Loucy (cell line): ENCODE measurements around the gene TMEM132A.
"Not testable (repeated sequence)": the region's sequence is repeated elsewhere in the genome, so short reads cannot be mapped to it uniquely, and the experiment has no call there.

Source experiments
- H2AFZ ChIP-seq: fragments of 200-600 bp; sonication (generic); 2 replicates; pipeline ENCODE4 v1.6.0; 2016; ENCODE audit warnings: antibody characterized with exemption, mild to moderate bottlenecking, low read length, moderate library complexity
- H3F3A ChIP-seq: fragments of 200-600 bp; 2 replicates; pipeline ENCODE4 v1.6.0; 2016; ENCODE audit warnings: antibody characterized with exemption, low read depth, mild to moderate bottlenecking
- H3K27me3 ChIP-seq: fragments of 200-600 bp; sonication (generic); 2 replicates; pipeline ENCODE4 v1.6.1; 2014; ENCODE audit warnings: low read length, mild to moderate bottlenecking; ENCODE audit not compliant: insufficient read depth, poor library complexity, severe bottlenecking
- H3K36me3 ChIP-seq: fragments of 200-600 bp; sonication (generic); 2 replicates; pipeline ENCODE4 v1.6.1; 2016; ENCODE audit warnings: low read length; ENCODE audit not compliant: insufficient read depth
- H3K4me1 ChIP-seq: fragments of 200-600 bp; sonication (generic); 2 replicates; pipeline ENCODE4 v1.5.1; 2014; ENCODE audit warnings: low read length, mild to moderate bottlenecking; ENCODE audit not compliant: insufficient read depth, poor library complexity, severe bottlenecking
- H3K4me2 ChIP-seq: fragments of 200-600 bp; sonication (generic); 2 replicates; pipeline ENCODE4 v1.6.0; 2014; ENCODE audit warnings: antibody characterized with exemption, low read length, low read depth, mild to moderate bottlenecking; ENCODE audit not compliant: poor library complexity, severe bottlenecking
- H3K4me3 ChIP-seq: fragments of 200-600 bp; sonication (generic); 2 replicates; pipeline ENCODE4 v1.5.1; 2014; ENCODE audit warnings: low read length, mild to moderate bottlenecking, mixed read lengths; ENCODE audit not compliant: poor library complexity, severe bottlenecking
- H3K79me2 ChIP-seq: fragments of 200-600 bp; sonication (generic); 2 replicates; pipeline ENCODE4 v1.6.1; 2014; ENCODE audit warnings: low read length; ENCODE audit not compliant: insufficient read depth
- H3K9ac ChIP-seq: fragments of 200-600 bp; sonication (generic); 2 replicates; pipeline ENCODE4 v1.6.0; 2014; ENCODE audit warnings: mild to moderate bottlenecking, low read depth, low read length, moderate library complexity; ENCODE audit not compliant: poor library complexity, severe bottlenecking
- H3K9me2 ChIP-seq: fragments of 200-600 bp; sonication (generic); replicated peaks from 2 replicates; pipeline ENCODE4 v1.6.1; 2016; ENCODE audit warnings: low read depth, low read length, mixed read lengths
- H3K9me3 ChIP-seq: fragments of 200-600 bp; sonication (generic); 2 replicates; pipeline ENCODE4 v1.6.1; 2014; ENCODE audit warnings: mild to moderate bottlenecking, antibody characterized with exemption, low read length, low read depth; ENCODE audit not compliant: insufficient read depth
- H4K20me1 ChIP-seq: fragments of 200-600 bp; sonication (generic); 2 replicates; pipeline ENCODE4 v1.6.0; 2014; ENCODE audit warnings: antibody characterized with exemption, low read length, mild to moderate bottlenecking; ENCODE audit not compliant: insufficient read depth, poor library complexity, severe bottlenecking
- EZH2phosphoT487 ChIP-seq: fragments of 200-600 bp; IDR thresholded peaks from 2 replicates; pipeline ENCODE4 v1.6.1; 2018; ENCODE audit warnings: antibody characterized with exemption, mild to moderate bottlenecking, moderate library complexity, borderline replicate concordance
- TF ChIP-seq, protein P1 (sequence below): fragments of 200-600 bp; sonication (generic); conservative IDR thresholded peaks from 2 replicates; pipeline ENCODE4 v1.5.1; 2014; ENCODE audit warnings: mild to moderate bottlenecking, antibody characterized with exemption, low read length

TMEM132A gene

DNA sequence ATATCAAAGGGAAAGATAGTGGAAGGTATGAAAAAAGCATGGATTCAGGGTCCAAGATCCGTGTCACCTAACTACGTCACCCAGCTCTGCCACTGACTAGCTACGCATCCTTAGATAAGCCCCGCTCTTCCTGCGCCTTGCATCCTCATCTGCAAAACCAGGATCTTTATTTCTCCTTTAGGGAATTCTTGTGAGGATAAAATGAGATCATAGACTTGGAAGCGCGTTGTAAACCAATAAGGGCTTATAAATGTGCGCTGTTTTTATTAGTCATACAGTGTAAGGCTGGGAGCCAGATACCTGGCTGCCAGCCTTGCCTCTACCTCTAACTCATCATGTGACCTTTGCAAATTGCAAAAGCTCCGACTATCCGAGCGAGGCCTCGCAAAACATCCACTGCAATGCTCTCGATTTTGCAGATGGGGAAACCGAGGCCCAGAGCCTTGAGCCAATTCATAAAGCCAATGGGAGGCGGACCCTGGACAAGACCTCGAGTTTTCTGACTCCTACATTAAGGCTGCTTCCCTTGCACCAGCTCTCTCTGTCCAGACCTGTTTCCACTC lies 18.6 kb upstream of the TMEM132A start:
- H3F3A ChIP-seq: no peaks in the 10 kb centered on the region
- peaks cover 38% of the 10 kb centered on the region for H3K4me1 ChIP-seq
- peak overlapping the region; percentile 98 for H3K9ac ChIP-seq
- no peaks in the 10 kb centered on the region for H3K27me3 ChIP-seq
- peaks cover 28% of the 10 kb centered on the region; the same call in 1 of the 2 replicates for H3K36me3 ChIP-seq
- peak overlapping the region; percentile 100 for H3K4me2 ChIP-seq
- H4K20me1 ChIP-seq: peaks cover 37% of the 10 kb centered on the region
- TF ChIP-seq, protein P1, sequence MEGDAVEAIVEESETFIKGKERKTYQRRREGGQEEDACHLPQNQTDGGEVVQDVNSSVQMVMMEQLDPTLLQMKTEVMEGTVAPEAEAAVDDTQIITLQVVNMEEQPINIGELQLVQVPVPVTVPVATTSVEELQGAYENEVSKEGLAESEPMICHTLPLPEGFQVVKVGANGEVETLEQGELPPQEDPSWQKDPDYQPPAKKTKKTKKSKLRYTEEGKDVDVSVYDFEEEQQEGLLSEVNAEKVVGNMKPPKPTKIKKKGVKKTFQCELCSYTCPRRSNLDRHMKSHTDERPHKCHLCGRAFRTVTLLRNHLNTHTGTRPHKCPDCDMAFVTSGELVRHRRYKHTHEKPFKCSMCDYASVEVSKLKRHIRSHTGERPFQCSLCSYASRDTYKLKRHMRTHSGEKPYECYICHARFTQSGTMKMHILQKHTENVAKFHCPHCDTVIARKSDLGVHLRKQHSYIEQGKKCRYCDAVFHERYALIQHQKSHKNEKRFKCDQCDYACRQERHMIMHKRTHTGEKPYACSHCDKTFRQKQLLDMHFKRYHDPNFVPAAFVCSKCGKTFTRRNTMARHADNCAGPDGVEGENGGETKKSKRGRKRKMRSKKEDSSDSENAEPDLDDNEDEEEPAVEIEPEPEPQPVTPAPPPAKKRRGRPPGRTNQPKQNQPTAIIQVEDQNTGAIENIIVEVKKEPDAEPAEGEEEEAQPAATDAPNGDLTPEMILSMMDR: no peak
- no peak for TF ChIP-seq EZH2phosphoT487
- no peaks in the 10 kb centered on the region for H3K9me2 ChIP-seq
- peak overlapping the region; percentile 99 for H3K4me3 ChIP-seq
- H3K79me2 ChIP-seq: peaks cover 53% of the 10 kb centered on the region
- H3K9me3 ChIP-seq: no peaks in the 10 kb centered on the region
- H2AFZ ChIP-seq: peak overlapping the region; percentile 67; the same call in 1 of the 2 replicates

DNA sequence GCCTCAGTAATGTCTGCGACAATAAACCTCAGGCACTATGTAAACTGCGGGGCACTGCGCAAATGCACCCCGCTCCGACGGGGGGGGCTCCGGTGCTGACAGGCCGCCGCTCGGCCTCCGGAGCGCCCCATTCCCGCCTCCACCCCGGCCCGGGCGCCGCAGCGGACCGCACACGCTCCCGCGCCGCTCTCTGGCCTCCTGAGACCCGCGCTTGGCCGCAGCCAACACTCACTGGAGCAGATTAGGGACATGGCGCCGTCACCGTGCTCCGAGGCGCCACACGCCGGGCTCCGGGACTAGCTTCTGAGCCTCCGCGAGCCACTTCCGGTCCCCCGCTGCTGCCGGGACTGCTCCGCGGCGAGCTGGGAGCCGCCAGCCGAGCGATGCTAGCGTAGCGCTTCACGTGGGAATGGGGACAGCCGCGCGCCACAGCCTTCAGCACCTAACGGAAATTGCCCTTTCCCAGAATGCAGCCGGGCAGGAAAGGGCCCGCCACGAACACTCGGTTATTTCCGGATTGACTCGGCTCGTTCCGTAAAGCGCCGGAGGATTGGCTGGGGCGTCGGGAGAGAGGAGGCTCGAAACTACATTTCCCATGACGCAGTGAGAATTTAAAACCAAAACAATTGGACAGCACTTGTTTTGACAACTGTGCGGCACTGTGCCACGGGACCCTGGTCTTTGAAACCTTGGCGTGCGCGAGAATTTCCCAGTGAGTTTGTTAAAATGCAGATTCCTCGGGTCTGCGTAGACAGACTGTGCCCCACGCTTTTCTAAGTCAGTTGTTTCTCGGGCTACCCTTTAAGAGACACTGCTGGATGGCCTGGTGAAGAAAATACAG lies 17.9 kb upstream of the TMEM132A start, which contains the start of gene PRPF19:
Gene PRPF19 (minus strand): TSS at position 454 of the 841 bp plus-strand sequence. CDS start 203 bp downstream, at position 251.
- H2AFZ ChIP-seq: peak within 1 kb of the TSS; percentile 90
- H3K4me1 ChIP-seq: peaks cover 41% of the 10 kb centered on the region
- H3K9me2 ChIP-seq: no peaks in the 10 kb centered on the region
- no peak for TF ChIP-seq EZH2phosphoT487
- TF ChIP-seq, protein P1: no peak
- peak within 1 kb of the TSS; percentile 100 for H3K4me2 ChIP-seq
- H3K4me3 ChIP-seq: peak within 1 kb of the TSS; percentile 99
- peaks cover 50% of the 10 kb centered on the region for H3K79me2 ChIP-seq
- no peaks in the 10 kb centered on the region for H3K9me3 ChIP-seq
- peak within 1 kb of the TSS; percentile 98 for H3K9ac ChIP-seq
- H4K20me1 ChIP-seq: peaks cover 37% of the 10 kb centered on the region
- H3K36me3 ChIP-seq: peaks cover 21% of the 10 kb centered on the region; the same call in 1 of the 2 replicates
- H3F3A ChIP-seq: no peaks in the 10 kb centered on the region
- H3K27me3 ChIP-seq: no peaks in the 10 kb centered on the region

DNA sequence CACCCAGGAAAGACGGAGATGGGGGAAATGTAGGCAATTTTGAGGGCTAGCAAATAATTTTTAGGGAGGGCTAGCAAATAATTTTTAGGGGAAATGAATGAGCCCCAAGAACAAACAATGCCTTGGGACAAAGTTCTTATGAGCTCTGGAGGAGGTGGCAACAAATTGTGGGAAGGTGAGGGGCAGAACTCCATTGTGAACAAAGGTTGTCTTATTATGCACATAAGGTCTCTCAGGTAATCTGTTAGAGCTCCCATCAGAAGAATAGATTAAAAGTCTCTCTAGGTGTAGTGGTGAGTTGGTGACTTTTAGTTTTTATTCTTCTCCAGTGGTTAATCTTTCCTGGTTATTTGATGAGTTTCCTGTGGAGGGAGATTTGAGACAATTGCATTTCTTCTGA lies 15.5 kb upstream of the TMEM132A start:
- Histone ChIP-seq H3K36me3 (no peaks in the 10 kb centered on the region), H3K9me3 (no peaks in the 10 kb centered on the region), H3K79me2 (peaks cover 25% of the 10 kb centered on the region), H3K4me2 (no peak overlapping the region), H3K4me1 (peaks cover 32% of the 10 kb centered on the region), H2AFZ (no peak overlapping the region), H3K9ac (no peak overlapping the region), H3F3A (no peaks in the 10 kb centered on the region), H3K27me3 (no peaks in the 10 kb centered on the region), H4K20me1 (peaks cover 24% of the 10 kb centered on the region), H3K4me3 (no peak overlapping the region), H3K9me2 (no peaks in the 10 kb centered on the region)
- no peak for TF ChIP-seq EZH2phosphoT487
- TF ChIP-seq, protein P1: no peak

DNA sequence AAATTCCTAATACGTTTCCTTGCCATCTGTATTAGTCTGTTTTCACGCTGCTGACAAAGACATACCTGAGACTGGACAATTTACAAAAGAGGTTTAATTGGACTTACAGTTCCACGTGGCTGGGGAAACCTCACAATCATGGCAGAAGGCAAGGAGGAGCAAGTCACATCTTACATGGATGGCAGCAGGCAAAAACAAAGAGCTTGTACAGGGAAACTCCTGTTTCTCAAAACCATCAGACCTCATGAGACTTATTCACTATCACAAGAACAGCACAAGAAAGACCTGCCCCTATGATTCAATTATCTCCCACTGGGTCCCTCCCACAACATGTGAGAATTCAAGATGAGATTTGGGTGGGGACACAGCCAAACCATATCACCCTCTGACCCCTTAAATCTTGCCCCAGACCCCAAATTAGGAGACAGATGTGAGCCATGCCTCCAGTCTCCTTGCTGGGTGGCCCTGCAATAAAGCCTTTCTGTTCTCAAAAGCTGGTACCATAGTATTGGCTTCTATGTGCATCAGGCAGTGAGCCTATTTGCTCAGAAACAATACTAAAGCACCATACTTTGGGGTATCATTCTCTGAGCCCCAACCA lies 14.5 kb upstream of the TMEM132A start:
- not testable (repeated sequence) for H3K4me3 ChIP-seq, H3K36me3 ChIP-seq, H2AFZ ChIP-seq, H3K9me3 ChIP-seq, H3F3A ChIP-seq, H3K9ac ChIP-seq, H3K4me2 ChIP-seq, H3K27me3 ChIP-seq, H3K9me2 ChIP-seq
- Histone ChIP-seq H3K79me2 (peaks cover 23% of the 10 kb centered on the region), H4K20me1 (peaks cover 14% of the 10 kb centered on the region), H3K4me1 (peaks cover 23% of the 10 kb centered on the region)
